PFSK-1 (cell line): ENCODE measurements around the gene CACUL1.

ENCODE experiments used
- POLR2AphosphoS5 ChIP-seq: IDR thresholded peaks from 2 replicates; pipeline ENCODE4 v1.6.1; 2012; ENCODE audit warnings: low read depth, mild to moderate bottlenecking, control low read depth, low read length, moderate library complexity
- SIN3A ChIP-seq: IDR thresholded peaks from 2 replicates; pipeline ENCODE4 v1.6.1; 2012; ENCODE audit warnings: mild to moderate bottlenecking, low read length, moderate library complexity, borderline replicate concordance; ENCODE audit not compliant: insufficient read depth
- TAF1 ChIP-seq: IDR thresholded peaks from 2 replicates; pipeline ENCODE4 v1.6.1; 2012; ENCODE audit warnings: low read length, control low read depth, borderline replicate concordance; ENCODE audit not compliant: insufficient read depth

- TF ChIP-seq SIN3A (no peak), TAF1 (no peak), POLR2AphosphoS5 (no peak)
These were observed 56.3 kb downstream of the CACUL1 start for GRCh38 chr10:118698421-118698820.
